Omental fat pad (tissue), 4 donors: Measurements from ENCODE around the gene JAZF1. TPM values are rescaled to one million over a fixed set of nuclear protein-coding genes. Genes with fewer than 3 reads are reported as not detected.
A peak's percentile ranks its signal among the peaks of the same experiment; 100 is the strongest.

Experiments
- ATAC-seq: fragments of 150-250 bp; one replicate; pipeline ENCODE4 v1.9.1; 2016; ENCODE audit warnings: mild to moderate bottlenecking, moderate library complexity; ENCODE audit not compliant: low FRiP score
- DNase-seq: peaks from one replicate; pipeline ENCODE4 v3.0.0-alpha.2; 2019; ENCODE audit warnings: low spot score
- total RNA-seq, 4 donors: library from RNA; depleted of rRNA; stranded (reverse); fragments of >200 nt; gene quantifications; one replicate each; pipeline ENCODE4 v1.1.0, GENCODE V29; 2016
- TF ChIP-seq, protein P1 (sequence below), 3 donors: fragments of 450-650 bp; IDR thresholded peaks; one replicate each; pipeline ENCODE4 v1.5.1; 2016 to 2017; ENCODE audit warnings: antibody characterized with exemption in 3 of 3, mild to moderate bottlenecking in 3 of 3, moderate library complexity in 2 of 3

JAZF1 gene
- total RNA-seq, 4 donors from 2014 or later, result 12.1 to 15.3 (median 12.8) TPM

DNA sequence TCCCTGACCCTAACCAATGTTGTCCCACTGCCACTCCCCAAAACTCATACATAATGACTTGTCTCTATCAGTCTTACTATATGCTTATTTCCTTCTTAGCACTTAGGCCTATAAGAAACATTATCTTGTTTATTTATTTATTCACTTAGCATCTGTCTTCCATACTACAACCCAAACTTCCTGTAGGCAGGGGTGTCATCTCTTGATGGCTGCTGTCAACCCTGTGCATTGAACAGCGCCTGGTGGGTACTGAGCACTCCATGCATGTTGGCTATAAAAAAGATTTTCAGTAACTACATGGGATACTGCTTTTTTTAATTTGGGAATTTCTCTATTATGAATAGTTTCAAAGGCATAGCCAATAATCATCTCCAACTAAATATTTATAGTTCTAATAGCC lies 46.7 kb downstream of the JAZF1 start:
- TF ChIP-seq, protein P1, sequence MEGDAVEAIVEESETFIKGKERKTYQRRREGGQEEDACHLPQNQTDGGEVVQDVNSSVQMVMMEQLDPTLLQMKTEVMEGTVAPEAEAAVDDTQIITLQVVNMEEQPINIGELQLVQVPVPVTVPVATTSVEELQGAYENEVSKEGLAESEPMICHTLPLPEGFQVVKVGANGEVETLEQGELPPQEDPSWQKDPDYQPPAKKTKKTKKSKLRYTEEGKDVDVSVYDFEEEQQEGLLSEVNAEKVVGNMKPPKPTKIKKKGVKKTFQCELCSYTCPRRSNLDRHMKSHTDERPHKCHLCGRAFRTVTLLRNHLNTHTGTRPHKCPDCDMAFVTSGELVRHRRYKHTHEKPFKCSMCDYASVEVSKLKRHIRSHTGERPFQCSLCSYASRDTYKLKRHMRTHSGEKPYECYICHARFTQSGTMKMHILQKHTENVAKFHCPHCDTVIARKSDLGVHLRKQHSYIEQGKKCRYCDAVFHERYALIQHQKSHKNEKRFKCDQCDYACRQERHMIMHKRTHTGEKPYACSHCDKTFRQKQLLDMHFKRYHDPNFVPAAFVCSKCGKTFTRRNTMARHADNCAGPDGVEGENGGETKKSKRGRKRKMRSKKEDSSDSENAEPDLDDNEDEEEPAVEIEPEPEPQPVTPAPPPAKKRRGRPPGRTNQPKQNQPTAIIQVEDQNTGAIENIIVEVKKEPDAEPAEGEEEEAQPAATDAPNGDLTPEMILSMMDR (IDR thresholded peaks at IDR 0.05), result no peak
- ATAC-seq, result no peak
- no peak for DNase-seq

DNA sequence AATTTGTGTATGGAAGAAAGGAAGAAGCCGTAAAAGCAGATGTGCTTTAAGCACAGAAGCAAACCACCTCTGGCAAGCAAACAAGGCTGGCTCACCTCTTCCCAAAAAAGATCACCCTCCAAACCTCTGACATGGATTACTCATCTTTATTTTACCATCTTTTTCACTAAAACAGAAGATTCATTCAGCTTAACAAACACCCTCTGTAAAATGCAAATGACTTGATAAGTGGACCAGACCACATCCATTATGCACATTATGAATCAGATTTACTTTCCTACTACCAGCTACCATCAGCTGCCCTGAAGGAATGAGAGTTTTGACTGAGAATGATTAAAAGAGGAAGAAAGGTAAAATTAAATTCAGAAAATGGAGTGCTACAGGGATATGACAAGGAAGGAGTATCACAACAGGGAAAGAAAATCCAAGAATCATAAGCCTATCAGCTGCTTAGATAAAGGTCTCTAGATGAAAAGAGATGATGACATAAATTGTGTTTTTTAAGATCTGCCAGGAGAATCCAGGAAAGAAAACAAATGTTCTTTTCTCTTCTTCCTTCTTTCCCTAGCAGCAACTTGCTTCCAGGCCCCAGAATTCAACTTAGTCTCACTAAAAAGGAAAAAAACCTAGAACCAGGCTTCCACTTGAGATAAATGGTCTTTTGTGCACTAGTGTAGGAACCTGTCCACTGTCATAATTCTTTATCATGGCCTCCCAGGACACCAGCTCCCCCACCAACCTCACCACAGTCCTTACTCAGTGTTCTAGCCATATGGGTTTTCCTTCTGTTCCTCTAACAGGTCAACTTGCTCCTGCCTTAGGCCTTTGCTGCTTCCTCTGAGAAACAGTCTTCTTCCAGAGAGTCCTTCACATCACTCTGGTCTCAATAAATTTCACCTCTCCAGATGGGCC lies 47.4 kb downstream of the JAZF1 start:
- TF ChIP-seq, protein P1 (IDR thresholded peaks at IDR 0.05), result no peak
- ATAC-seq, result peak; percentile 39

DNA sequence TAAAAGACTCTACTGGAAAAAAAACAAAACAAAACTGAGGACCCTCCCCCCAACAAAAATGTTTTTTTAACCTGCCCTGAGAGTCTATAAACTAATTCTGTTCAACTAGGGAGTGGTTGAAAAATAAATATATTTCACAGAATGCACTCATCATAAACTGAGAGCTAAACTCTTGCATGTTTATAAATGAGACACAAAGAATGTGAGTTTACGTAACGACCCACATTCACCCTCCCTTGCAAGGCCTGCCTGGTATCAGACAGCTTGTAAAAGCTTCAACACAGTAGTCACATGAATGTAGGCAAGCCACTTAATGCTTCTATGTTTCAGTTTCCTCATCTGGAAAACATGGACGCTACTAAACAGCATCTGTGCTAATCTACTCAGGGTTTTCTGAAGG lies 50.3 kb downstream of the JAZF1 start:
- ATAC-seq, result no peak
- no peak for DNase-seq
- TF ChIP-seq, protein P1 (IDR thresholded peaks at IDR 0.05), result no peak

More for the DNA sequence above, 47.4 kb downstream of the JAZF1 start:
- no peak for DNase-seq

DNA sequence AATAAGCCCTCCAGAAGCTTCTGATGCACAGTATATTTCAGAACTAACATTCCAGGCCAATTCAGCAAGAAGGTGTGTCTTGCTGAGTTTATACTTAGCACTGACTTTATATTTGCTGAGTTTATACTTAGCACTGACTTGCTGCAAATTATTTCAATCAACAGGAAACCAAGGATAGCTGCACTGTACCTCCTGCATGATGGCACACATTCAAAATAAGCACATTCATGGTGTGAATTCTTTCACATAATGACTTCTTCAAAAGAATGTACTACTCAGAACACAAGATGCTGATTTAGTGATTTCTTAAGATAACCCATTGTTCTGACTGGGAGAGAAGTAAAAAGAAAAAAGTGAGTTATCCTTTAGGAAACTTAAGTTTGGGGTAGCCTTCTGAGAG lies 52.0 kb downstream of the JAZF1 start:
- TF ChIP-seq, protein P1 (IDR thresholded peaks at IDR 0.05), result no peak
- no peak for DNase-seq
- no peak for ATAC-seq

GRCh38 chr7:28126410-28127041 lies 54.1 kb downstream of the JAZF1 start:
- ATAC-seq (no peak), DNase-seq (no peak)
- TF ChIP-seq, protein P1 (IDR thresholded peaks at IDR 0.05), result no peak

DNA sequence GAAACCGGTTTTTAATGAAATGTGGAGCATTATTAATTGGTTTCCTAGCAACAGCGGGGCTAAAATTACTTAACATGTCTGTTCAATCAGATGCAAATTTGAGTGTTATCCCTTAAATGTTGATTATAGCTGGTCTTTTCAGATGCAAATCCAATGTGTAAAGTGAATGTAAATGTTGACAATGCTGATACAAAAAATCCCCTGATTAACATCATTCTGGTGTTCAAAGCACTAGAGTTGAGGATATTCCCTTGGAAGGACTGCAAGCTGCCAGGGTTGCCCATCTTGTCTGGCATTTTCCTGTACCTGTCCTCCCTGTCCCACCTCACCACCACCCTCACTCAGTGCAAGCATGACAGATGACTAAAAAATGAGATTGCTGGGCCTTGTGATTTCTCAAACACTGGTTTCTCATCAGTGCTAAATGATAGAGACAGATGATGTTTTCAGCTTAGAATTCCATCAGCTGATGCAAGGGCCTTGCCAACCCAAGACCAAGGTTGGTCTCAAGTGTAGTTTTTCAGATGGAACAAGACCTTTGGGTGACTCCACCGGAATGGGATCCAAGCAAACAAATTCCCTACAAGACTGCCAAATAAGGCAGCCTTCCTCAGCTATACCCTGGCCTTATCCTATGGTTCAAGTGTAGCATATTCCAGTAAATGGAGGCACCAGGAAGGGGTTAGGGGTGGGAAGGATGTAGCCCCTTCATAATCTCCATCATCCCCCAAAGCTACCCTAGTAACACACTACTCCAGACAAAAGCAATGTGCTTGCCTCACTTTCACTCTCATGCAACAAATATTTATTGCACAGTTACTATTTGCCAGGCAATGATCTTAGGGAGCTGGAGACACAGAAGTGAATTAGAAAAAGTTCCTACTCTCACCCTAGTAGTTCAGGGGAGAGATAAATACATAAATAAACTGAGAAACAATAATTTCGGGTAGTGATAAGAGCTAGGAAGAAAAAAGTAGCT lies 54.9 kb downstream of the JAZF1 start:
- TF ChIP-seq, protein P1 (IDR thresholded peaks at IDR 0.05), result no peak
- DNase-seq (no peak), ATAC-seq (peak; percentile 13)
